GM23248 (cell line): Measurements from ENCODE around the gene MACF1.

Experiments
- EZH2 ChIP-seq: fragments of 200-600 bp; sonication (generic); IDR thresholded peaks from 2 replicates; pipeline ENCODE4 v1.6.1; 2018; ENCODE audit warnings: antibody characterized with exemption, mild to moderate bottlenecking; ENCODE audit not compliant: insufficient read depth, poor library complexity, severe bottlenecking
- EZH2phosphoT487 ChIP-seq: fragments of 200-600 bp; sonication (generic); IDR thresholded peaks from 2 replicates; pipeline ENCODE4 v1.6.1; 2018; ENCODE audit warnings: antibody characterized with exemption, moderate library complexity, mild to moderate bottlenecking, low read depth; ENCODE audit not compliant: insufficient read depth

DNA sequence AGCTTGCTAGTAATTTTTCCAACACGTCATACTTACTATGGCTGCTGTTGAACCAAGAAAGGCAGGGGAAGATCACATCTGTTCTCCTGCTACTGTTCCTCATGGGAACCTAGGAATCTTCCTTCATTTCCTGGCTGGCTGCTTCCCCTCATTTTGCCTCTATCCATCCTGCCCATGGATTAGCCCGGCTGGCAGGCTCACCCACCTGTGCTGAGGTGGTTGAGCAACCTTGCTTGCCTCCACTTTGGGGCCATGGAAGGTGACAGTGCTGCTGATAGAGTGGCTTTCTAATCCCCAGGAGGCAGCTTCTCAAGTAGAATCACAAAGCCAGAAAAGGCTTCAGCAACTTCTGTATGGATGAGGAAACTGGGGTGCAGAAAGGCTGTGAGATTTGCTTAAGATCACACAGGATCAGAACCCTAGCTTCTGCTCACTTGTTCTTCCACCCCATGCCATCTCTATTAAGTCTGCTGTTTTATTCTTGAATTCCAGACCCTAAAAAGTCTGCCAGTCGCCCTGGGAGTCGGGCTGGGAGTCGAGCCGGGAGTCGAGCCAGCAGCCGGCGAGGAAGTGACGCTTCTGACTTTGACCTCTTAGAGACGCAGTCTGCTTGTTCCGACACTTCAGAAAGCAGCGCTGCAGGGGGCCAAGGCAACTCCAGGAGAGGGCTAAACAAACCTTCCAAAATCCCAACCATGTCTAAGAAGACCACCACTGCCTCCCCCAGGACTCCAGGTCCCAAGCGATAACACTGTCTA, 280.7 kb downstream of the MACF1 start:
- TF ChIP-seq EZH2: no peak
- no peak for TF ChIP-seq EZH2phosphoT487
